Panc1 (cell line): ENCODE measurements around the gene LTA4H. TPM values are rescaled to one million over a fixed set of nuclear protein-coding genes. Genes with fewer than 3 reads are reported as not detected.

ENCODE experiments used
- ATAC-seq: fragments of 200-7000 bp; cut with Tn5 transposase; 2 replicates; pipeline ENCODE4 v1.9.1; 2020; ENCODE audit warnings: mild to moderate bottlenecking, moderate library complexity
- BruUV-seq: library from RNA; stranded (reverse); fragments of 400-500 nt; replicated peaks from 2 replicates; lab custom pipeline; 2021; lab: Mats Ljungman, UMichigan
- CTCF ChIA-PET: fragments of 300-600 bp; sonication (Branson Sonifier 250); formaldehyde crosslinking; loops from one replicate; lab custom pipeline; 2022; ENCODE audit warnings: antibody characterized with exemption; lab: Charles Lee
- POLR2A ChIA-PET: fragments of 300-600 bp; sonication (Branson Sonifier 250); formaldehyde crosslinking; loops from one replicate; lab custom pipeline; 2022; ENCODE audit warnings: antibody characterized with exemption; lab: Charles Lee
- DNase-seq: peaks from one replicate; pipeline ENCODE4 v3.0.0-alpha.2; 2010; ENCODE audit warnings: low read depth, low spot score
- H3K27ac ChIP-seq: 2 replicates; pipeline ENCODE4 v1.5.1; 2011; ENCODE audit warnings: mild to moderate bottlenecking, low read length, inconsistent platforms
- H3K27me3 ChIP-seq: fragments of 200-500 bp; sonication (Bioruptor generic); 2 replicates; pipeline ENCODE4 v1.6.0; 2014; ENCODE audit warnings: low read length, inconsistent platforms; ENCODE audit not compliant: control insufficient read depth, insufficient read depth
- H3K36me3 ChIP-seq: fragments of 200-500 bp; sonication (Bioruptor generic); 2 replicates; pipeline ENCODE4 v1.5.1; 2014; ENCODE audit warnings: inconsistent platforms, mild to moderate bottlenecking, low read length, moderate library complexity; ENCODE audit not compliant: control insufficient read depth, insufficient read depth
- H3K4me1 ChIP-seq: 2 replicates; pipeline ENCODE4 v1.5.1; 2011; ENCODE audit warnings: inconsistent platforms, mild to moderate bottlenecking, low read length, moderate library complexity; ENCODE audit not compliant: control insufficient read depth, insufficient read depth
- H3K4me3 ChIP-seq, 2 experiments: 2 replicates each; pipeline ENCODE4 v1.5.1; 2011 to 2012; ENCODE audit warnings: low read depth in 2 of 2, low read length in 2 of 2, mild to moderate bottlenecking in 2 of 2, inconsistent platforms in 1 of 2, moderate library complexity in 1 of 2
- H3K9me3 ChIP-seq: fragments of 200-500 bp; sonication (Bioruptor generic); 2 replicates; pipeline ENCODE4 v1.5.1; 2014; ENCODE audit warnings: low read depth, mild to moderate bottlenecking, inconsistent platforms, low read length, moderate library complexity; ENCODE audit not compliant: control insufficient read depth, insufficient read depth
- POLR2AphosphoS5 ChIP-seq: IDR thresholded peaks from 2 replicates; pipeline ENCODE4 v1.6.1; 2012; ENCODE audit warnings: mild to moderate bottlenecking, low read depth, low read length, moderate library complexity
- SIN3A ChIP-seq: IDR thresholded peaks from 2 replicates; pipeline ENCODE4 v1.6.1; 2012; ENCODE audit warnings: low read depth, mild to moderate bottlenecking, low read length, moderate library complexity, borderline replicate concordance; ENCODE audit not compliant: insufficient read depth
- TCF7L2 ChIP-seq: IDR thresholded peaks from 2 replicates; pipeline ENCODE4 v1.6.1; 2011; ENCODE audit warnings: mild to moderate bottlenecking, low read depth, low read length, inconsistent platforms
- in situ Hi-C: cut with HindIII; loops from 2 replicates; pipeline ENCODE4 v1.10.0; 2016; ENCODE audit warnings: low sequenced_read_pairs, low pct_unique_long_range_greater_than_20kb
- intact Hi-C: fragments of 100-400 bp; cut with micrococcal nuclease; formaldehyde crosslinking; loops from one replicate; pipeline ENCODE4 v1.10.0; 2022; ENCODE audit not compliant: unreplicated experiment
- total RNA-seq: library from RNA; stranded (reverse); gene quantifications from one replicate; pipeline ENCODE4 v1.2.1, GENCODE V29; 2021; ENCODE audit not compliant: unreplicated experiment
- TF ChIP-seq, protein P1 (sequence below), 2 experiments: IDR thresholded peaks; 2 replicates each; pipeline ENCODE4 v1.6.1; 2011 to 2012; ENCODE audit warnings: low read depth in 2 of 2, control low read depth in 1 of 2, low read length in 1 of 2, mild to moderate bottlenecking in 1 of 2, moderate library complexity in 1 of 2; ENCODE audit not compliant: insufficient read depth in 1 of 2
- TF ChIP-seq, protein P2 (sequence below): fragments of 450-650 bp; IDR thresholded peaks from 2 replicates; pipeline ENCODE4 v1.5.1; 2017; ENCODE audit warnings: mild to moderate bottlenecking

The LTA4H gene
- total RNA-seq, 1 experiment from 2014 or later, result 59.6 TPM

DNA sequence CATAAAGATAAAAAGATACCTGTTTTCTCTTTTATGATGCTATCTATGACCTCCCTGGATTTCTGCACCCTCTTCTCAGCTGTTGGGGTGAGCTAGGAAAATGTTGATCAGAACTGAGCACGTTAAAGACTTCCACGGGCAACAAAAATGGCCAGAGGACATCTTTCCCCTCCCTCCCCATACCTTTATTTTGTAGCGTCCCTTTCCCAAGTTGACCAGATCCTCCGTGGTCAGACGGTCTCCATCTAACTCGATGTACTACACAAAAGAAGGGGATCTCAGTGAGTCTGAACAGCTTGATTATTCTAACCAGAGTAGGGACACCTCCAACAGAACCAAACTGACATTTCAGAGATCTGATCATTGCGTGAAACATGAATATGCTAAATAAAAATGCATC lies 41.5 kb downstream of the LTA4H start:
- Histone ChIP-seq H3K27ac (no peak overlapping the region), H3K9me3 (no peaks in the 10 kb centered on the region), H3K4me1 (no peaks in the 10 kb centered on the region), H3K36me3 (no peaks in the 10 kb centered on the region), H3K4me3 (no peak overlapping the region), H3K27me3 (peaks cover 11% of the 10 kb centered on the region)
- no TSS peak for BruUV-seq
- DNase-seq (no peak), ATAC-seq (no peak)
- ChIA-PET POLR2A (no interaction called here), CTCF (no interaction called here)
- TF ChIP-seq TCF7L2, result no peak
- TF ChIP-seq, protein P1, sequence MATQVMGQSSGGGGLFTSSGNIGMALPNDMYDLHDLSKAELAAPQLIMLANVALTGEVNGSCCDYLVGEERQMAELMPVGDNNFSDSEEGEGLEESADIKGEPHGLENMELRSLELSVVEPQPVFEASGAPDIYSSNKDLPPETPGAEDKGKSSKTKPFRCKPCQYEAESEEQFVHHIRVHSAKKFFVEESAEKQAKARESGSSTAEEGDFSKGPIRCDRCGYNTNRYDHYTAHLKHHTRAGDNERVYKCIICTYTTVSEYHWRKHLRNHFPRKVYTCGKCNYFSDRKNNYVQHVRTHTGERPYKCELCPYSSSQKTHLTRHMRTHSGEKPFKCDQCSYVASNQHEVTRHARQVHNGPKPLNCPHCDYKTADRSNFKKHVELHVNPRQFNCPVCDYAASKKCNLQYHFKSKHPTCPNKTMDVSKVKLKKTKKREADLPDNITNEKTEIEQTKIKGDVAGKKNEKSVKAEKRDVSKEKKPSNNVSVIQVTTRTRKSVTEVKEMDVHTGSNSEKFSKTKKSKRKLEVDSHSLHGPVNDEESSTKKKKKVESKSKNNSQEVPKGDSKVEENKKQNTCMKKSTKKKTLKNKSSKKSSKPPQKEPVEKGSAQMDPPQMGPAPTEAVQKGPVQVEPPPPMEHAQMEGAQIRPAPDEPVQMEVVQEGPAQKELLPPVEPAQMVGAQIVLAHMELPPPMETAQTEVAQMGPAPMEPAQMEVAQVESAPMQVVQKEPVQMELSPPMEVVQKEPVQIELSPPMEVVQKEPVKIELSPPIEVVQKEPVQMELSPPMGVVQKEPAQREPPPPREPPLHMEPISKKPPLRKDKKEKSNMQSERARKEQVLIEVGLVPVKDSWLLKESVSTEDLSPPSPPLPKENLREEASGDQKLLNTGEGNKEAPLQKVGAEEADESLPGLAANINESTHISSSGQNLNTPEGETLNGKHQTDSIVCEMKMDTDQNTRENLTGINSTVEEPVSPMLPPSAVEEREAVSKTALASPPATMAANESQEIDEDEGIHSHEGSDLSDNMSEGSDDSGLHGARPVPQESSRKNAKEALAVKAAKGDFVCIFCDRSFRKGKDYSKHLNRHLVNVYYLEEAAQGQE (IDR thresholded peaks at IDR 0.05; ENCODE audit: insufficient read depth in 1 of 2, low read depth in 2 of 2, low read length in 1 of 2), result no peak
- no peak for TF ChIP-seq SIN3A
- no peak for TF ChIP-seq POLR2AphosphoS5
- TF ChIP-seq, protein P2, sequence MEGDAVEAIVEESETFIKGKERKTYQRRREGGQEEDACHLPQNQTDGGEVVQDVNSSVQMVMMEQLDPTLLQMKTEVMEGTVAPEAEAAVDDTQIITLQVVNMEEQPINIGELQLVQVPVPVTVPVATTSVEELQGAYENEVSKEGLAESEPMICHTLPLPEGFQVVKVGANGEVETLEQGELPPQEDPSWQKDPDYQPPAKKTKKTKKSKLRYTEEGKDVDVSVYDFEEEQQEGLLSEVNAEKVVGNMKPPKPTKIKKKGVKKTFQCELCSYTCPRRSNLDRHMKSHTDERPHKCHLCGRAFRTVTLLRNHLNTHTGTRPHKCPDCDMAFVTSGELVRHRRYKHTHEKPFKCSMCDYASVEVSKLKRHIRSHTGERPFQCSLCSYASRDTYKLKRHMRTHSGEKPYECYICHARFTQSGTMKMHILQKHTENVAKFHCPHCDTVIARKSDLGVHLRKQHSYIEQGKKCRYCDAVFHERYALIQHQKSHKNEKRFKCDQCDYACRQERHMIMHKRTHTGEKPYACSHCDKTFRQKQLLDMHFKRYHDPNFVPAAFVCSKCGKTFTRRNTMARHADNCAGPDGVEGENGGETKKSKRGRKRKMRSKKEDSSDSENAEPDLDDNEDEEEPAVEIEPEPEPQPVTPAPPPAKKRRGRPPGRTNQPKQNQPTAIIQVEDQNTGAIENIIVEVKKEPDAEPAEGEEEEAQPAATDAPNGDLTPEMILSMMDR, result no peak
- in situ Hi-C loops, result no loop called here
- intact Hi-C loops, result no loop called here

DNA sequence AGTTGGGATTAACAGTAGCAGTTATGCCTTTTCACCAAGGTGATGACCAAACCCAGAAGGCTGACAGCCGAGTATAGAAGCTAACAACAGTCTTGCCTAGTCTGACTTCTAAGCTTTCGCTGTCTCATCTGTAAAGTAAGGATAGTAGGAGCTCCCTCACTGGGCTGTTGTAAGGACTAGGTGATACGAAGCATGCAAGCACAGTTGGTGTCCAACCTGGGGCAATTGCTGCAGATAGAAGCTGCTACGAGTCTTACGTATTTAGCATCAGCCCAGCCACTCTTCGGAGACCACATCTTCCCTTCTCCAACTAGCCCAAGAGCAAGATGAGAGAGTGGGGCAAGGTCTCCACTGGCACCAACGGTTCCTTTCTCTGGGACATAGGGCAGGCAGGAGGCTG lies 45.3 kb downstream of the LTA4H start:
- TF ChIP-seq, protein P2, result no peak
- TF ChIP-seq SIN3A, result no peak
- no peak for TF ChIP-seq POLR2AphosphoS5
- TF ChIP-seq, protein P1 (IDR thresholded peaks at IDR 0.05; ENCODE audit: insufficient read depth in 1 of 2, low read depth in 2 of 2, low read length in 1 of 2), result no peak
- no peak for TF ChIP-seq TCF7L2
- ATAC-seq, result no peak
- Histone ChIP-seq H3K27me3 (peaks cover 17% of the 10 kb centered on the region), H3K4me1 (no peaks in the 10 kb centered on the region), H3K4me3 (no peak overlapping the region), H3K9me3 (no peaks in the 10 kb centered on the region), H3K27ac (no peak overlapping the region), H3K36me3 (no peaks in the 10 kb centered on the region)
- CTCF ChIA-PET, result interaction anchor here (0.6 kb wide), 1 partner anchor 18 kb away, joined by 5 read pairs; no protein-coding TSS in a partner anchor
- in situ Hi-C loops, result no loop called here
- POLR2A ChIA-PET, result no interaction called here
- BruUV-seq, result no TSS peak
- no peak for DNase-seq
- intact Hi-C loops, result no loop called here
